Measurements from ENCODE around the gene PHF3.

The PHF3 gene

GRCh38 chr6:63714091-63714490 is 78.5 kb downstream of the PHF3 start:
- Histone ChIP-seq H3K4me3 (ENCODE audit: low read depth, low read length, poor library complexity, severe bottlenecking) (no peak overlapping the region), H3K4me1 (ENCODE audit: insufficient read depth, low read length, severe bottlenecking) (no peaks in the 10 kb centered on the region), H3K36me3 (ENCODE audit: insufficient read depth, low read length) (peaks cover 49% of the 10 kb centered on the region), H3K9ac (ENCODE audit: low read length) (no peak overlapping the region), H3K79me2 (ENCODE audit: insufficient read depth, low read length) (no peaks in the 10 kb centered on the region), H3F3A (ENCODE audit: insufficient read depth, low read length) (no peaks in the 10 kb centered on the region; the same call in 1 of the 2 replicates), H3K9me3 (ENCODE audit: low read length) (no peaks in the 10 kb centered on the region), H4K20me1 (ENCODE audit: insufficient read depth, low read length) (no peaks in the 10 kb centered on the region), H2AFZ (ENCODE audit: low read length) (no peak overlapping the region), H3K27me3 (ENCODE audit: insufficient read depth, low read length) (no peaks in the 10 kb centered on the region), H3K27ac (ENCODE audit: low read depth, low read length, poor library complexity, severe bottlenecking) (no peak overlapping the region), H3K9me2 (ENCODE audit: low read depth, low read length) (no peaks in the 10 kb centered on the region), H3K4me2 (ENCODE audit: low read length) (no peak overlapping the region)
- TF ChIP-seq EZH2 (IDR thresholded peaks at IDR 0.05; ENCODE audit: borderline replicate concordance, low read length) (no peak), CTCF (IDR thresholded peaks at IDR 0.05; ENCODE audit: low read length) (no peak)

- Histone ChIP-seq H3K4me3 (ENCODE audit: low read depth, low read length, poor library complexity, severe bottlenecking) (no peak overlapping the region), H3K9me2 (ENCODE audit: low read depth, low read length) (no peaks in the 10 kb centered on the region), H3K79me2 (ENCODE audit: insufficient read depth, low read length) (no peaks in the 10 kb centered on the region), H3K36me3 (ENCODE audit: insufficient read depth, low read length) (peaks cover 29% of the 10 kb centered on the region), H2AFZ (ENCODE audit: low read length) (no peak overlapping the region), H3K4me2 (ENCODE audit: low read length) (no peak overlapping the region), H3K9ac (ENCODE audit: low read length) (no peak overlapping the region), H3K9me3 (ENCODE audit: low read length) (no peaks in the 10 kb centered on the region), H3K4me1 (ENCODE audit: insufficient read depth, low read length, severe bottlenecking) (no peaks in the 10 kb centered on the region), H3K27me3 (ENCODE audit: insufficient read depth, low read length) (no peaks in the 10 kb centered on the region), H4K20me1 (ENCODE audit: insufficient read depth, low read length) (no peaks in the 10 kb centered on the region), H3K27ac (ENCODE audit: low read depth, low read length, poor library complexity, severe bottlenecking) (no peak overlapping the region), H3F3A (ENCODE audit: insufficient read depth, low read length) (no peaks in the 10 kb centered on the region; the same call in 1 of the 2 replicates)
- TF ChIP-seq CTCF (IDR thresholded peaks at IDR 0.05; ENCODE audit: low read length) (no peak), EZH2 (IDR thresholded peaks at IDR 0.05; ENCODE audit: borderline replicate concordance, low read length) (no peak)
Observed at GRCh38 chr6:63716169-63716568, 80.6 kb downstream of the PHF3 start.

GRCh38 chr6:63721181-63721580 is 85.6 kb downstream of the PHF3 start:
- Histone ChIP-seq H3K4me3 (ENCODE audit: low read depth, low read length, poor library complexity, severe bottlenecking) (no peak overlapping the region), H3K27me3 (ENCODE audit: insufficient read depth, low read length) (no peaks in the 10 kb centered on the region), H3K36me3 (ENCODE audit: insufficient read depth, low read length) (no peaks in the 10 kb centered on the region), H3F3A (ENCODE audit: insufficient read depth, low read length) (no peaks in the 10 kb centered on the region; the same call in 1 of the 2 replicates), H4K20me1 (ENCODE audit: insufficient read depth, low read length) (no peaks in the 10 kb centered on the region), H3K4me1 (ENCODE audit: insufficient read depth, low read length, severe bottlenecking) (no peaks in the 10 kb centered on the region), H2AFZ (ENCODE audit: low read length) (no peak overlapping the region), H3K27ac (ENCODE audit: low read depth, low read length, poor library complexity, severe bottlenecking) (no peak overlapping the region), H3K9ac (ENCODE audit: low read length) (no peak overlapping the region), H3K9me3 (ENCODE audit: low read length) (no peaks in the 10 kb centered on the region), H3K9me2 (ENCODE audit: low read depth, low read length) (no peaks in the 10 kb centered on the region), H3K4me2 (ENCODE audit: low read length) (no peak overlapping the region), H3K79me2 (ENCODE audit: insufficient read depth, low read length) (no peaks in the 10 kb centered on the region)
- TF ChIP-seq EZH2 (IDR thresholded peaks at IDR 0.05; ENCODE audit: borderline replicate concordance, low read length) (no peak), CTCF (IDR thresholded peaks at IDR 0.05; ENCODE audit: low read length) (no peak)
